CD4-positive, alpha-beta T cell treated with Interleukin-6 at 100 ng/mL for 8 hours (primary cell): ENCODE data around the gene SPATA4.
A peak's percentile ranks its signal among the peaks of the same experiment; 100 is the strongest.
"Not testable (repeated sequence)": the region's sequence is repeated elsewhere in the genome, so short reads cannot be mapped to it uniquely, and the experiment has no call there.

Experiments
- DNase-seq: peaks from one replicate; pipeline ENCODE4 v3.0.0-alpha.2; 2020; ENCODE audit warnings: mixed read lengths, low spot score

Gene SPATA4

GRCh38 chr4:176195184-176195978 lies at the start of gene SPATA4:
TSS of gene SPATA4 (minus strand) at chr4:176195585. CDS start at chr4:176195562, 23 bp downstream.
- DNase-seq = peak; percentile 91

GRCh38 chr4:176242764-176243347 lies 47.5 kb upstream of the SPATA4 start:
- no peak for DNase-seq

- DNase-seq = no peak
Observed at GRCh38 chr4:176241703-176242102, 46.3 kb upstream of the SPATA4 start.

GRCh38 chr4:176238826-176239225 lies 43.4 kb upstream of the SPATA4 start:
- DNase-seq = no peak

- no peak for DNase-seq
Observed at GRCh38 chr4:176238157-176238610, 42.8 kb upstream of the SPATA4 start.

GRCh38 chr4:176236946-176237345 lies 41.6 kb upstream of the SPATA4 start:
- no peak for DNase-seq

- DNase-seq = no peak
Observed at GRCh38 chr4:176230836-176231235, 35.5 kb upstream of the SPATA4 start.

- no peak for DNase-seq
Observed at GRCh38 chr4:176229645-176230044, 34.3 kb upstream of the SPATA4 start.

- DNase-seq = no peak
Observed at GRCh38 chr4:176226736-176227135, 31.4 kb upstream of the SPATA4 start.

- no peak for DNase-seq
Observed at GRCh38 chr4:176223561-176223960, 28.2 kb upstream of the SPATA4 start.

GRCh38 chr4:176222149-176222548 lies 26.8 kb upstream of the SPATA4 start:
- DNase-seq = no peak

- DNase-seq = no peak
Observed at GRCh38 chr4:176217510-176217909, 22.1 kb upstream of the SPATA4 start.

GRCh38 chr4:176212351-176212750 lies 17.0 kb upstream of the SPATA4 start:
- not testable (repeated sequence) for DNase-seq

GRCh38 chr4:176210579-176211296 lies 15.4 kb upstream of the SPATA4 start:
- no peak for DNase-seq

GRCh38 chr4:176210101-176210500 lies 14.7 kb upstream of the SPATA4 start:
- DNase-seq = no peak

GRCh38 chr4:176209535-176209934 lies 14.2 kb upstream of the SPATA4 start:
- no peak for DNase-seq

- DNase-seq = no peak
Observed at GRCh38 chr4:176207839-176208238, 12.5 kb upstream of the SPATA4 start.

- no peak for DNase-seq
Observed at GRCh38 chr4:176205299-176205698, 9.9 kb upstream of the SPATA4 start.

GRCh38 chr4:176198316-176198903 lies 3.0 kb upstream of the SPATA4 start:
- no peak for DNase-seq

- no peak for DNase-seq
Observed at GRCh38 chr4:176193938-176194337, 1.4 kb downstream of the SPATA4 start.

- no peak for DNase-seq
Observed at GRCh38 chr4:176193126-176193525, 2.3 kb downstream of the SPATA4 start.

GRCh38 chr4:176191974-176192373 lies 3.4 kb downstream of the SPATA4 start:
- no peak for DNase-seq
